ENCODE measurements around the gene LRRC3. TPM values are rescaled to one million over a fixed set of nuclear protein-coding genes. Genes with fewer than 3 reads are reported as not detected.

Gene LRRC3
- total and polyA plus RNA-seq, 2 donors (not counting 3 experiments of a cell fraction or from before 2014, with no cell fraction given) = 4.8 to 4.9 TPM

DNA sequence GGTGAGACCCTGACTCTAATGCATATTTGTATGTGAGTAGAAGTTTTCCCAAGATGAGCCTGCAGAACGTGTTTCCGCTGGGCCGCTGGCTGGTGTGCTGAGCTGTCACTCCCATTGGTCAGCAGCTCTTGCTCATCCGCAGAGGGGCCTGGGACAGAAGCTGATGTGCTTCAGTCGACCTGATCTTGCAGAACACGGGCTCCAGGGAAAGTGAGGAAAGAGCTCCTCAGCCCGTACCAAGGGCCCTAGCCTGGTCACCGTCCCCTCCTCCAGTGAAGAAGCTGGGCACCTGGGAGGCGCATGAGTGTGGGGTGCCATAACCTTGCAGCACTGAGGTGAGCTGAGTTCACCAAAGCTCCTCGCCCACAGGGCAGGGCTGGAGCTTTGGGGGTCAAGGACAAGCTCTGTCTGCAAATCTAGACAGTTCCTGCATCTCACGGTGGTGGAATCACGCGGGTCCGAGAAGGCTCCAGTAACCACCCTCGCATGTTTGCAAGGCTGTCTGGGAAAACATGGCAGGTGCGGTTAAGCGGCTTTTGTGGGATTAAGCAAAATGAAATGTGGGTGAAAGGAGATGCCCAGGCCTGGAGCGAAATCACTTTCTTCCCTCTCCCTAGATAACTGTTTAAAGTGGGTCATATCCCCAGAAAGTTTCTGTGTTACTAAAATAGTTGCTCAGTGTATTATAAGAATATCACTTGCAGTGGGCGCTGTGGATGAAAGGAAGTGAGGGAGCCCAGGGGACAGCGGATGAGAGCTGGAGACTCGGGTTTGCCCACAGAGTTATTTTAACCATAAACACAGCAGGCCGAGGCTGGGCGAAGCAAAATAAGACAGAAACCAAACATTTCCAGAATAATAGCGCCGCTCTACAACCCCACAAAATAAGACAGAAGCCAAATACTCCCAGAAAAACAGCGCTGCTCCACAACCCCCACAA, 33.1 kb upstream of the LRRC3 start:
- no peaks in the 10 kb centered on the region for H3K27me3 ChIP-seq (ENCODE audit: control insufficient read depth in 2 of 2, insufficient read depth in 2 of 2, low read length in 2 of 2)
- intact Hi-C loops (cut with micrococcal nuclease) = no loop called here
- ChIA-PET CTCF (no interaction called here), POLR2A (no interaction called here)
- H3K9me3 ChIP-seq (replicated peaks; ENCODE audit: control insufficient read depth, insufficient read depth, low read length) = no peaks in the 10 kb centered on the region
- H3K4me2 ChIP-seq (ENCODE audit: insufficient read depth, low read length) = no peak overlapping the region
- no peak overlapping the region for H3K9ac ChIP-seq (replicated peaks; ENCODE audit: extremely low read depth, insufficient read depth, low read length)
- H3K27ac ChIP-seq (ENCODE audit: insufficient read depth, low read depth, low read length) = no peak overlapping the region
- TF ChIP-seq, protein P1, sequence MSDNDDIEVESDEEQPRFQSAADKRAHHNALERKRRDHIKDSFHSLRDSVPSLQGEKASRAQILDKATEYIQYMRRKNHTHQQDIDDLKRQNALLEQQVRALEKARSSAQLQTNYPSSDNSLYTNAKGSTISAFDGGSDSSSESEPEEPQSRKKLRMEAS (IDR thresholded peaks at IDR 0.05; ENCODE audit: insufficient read depth, insufficient read length) = no peak
- TF ChIP-seq GATA2 (IDR thresholded peaks at IDR 0.05; ENCODE audit: insufficient read depth, insufficient read length, low read depth, low read length) = no peak
- TF ChIP-seq, protein P2, sequence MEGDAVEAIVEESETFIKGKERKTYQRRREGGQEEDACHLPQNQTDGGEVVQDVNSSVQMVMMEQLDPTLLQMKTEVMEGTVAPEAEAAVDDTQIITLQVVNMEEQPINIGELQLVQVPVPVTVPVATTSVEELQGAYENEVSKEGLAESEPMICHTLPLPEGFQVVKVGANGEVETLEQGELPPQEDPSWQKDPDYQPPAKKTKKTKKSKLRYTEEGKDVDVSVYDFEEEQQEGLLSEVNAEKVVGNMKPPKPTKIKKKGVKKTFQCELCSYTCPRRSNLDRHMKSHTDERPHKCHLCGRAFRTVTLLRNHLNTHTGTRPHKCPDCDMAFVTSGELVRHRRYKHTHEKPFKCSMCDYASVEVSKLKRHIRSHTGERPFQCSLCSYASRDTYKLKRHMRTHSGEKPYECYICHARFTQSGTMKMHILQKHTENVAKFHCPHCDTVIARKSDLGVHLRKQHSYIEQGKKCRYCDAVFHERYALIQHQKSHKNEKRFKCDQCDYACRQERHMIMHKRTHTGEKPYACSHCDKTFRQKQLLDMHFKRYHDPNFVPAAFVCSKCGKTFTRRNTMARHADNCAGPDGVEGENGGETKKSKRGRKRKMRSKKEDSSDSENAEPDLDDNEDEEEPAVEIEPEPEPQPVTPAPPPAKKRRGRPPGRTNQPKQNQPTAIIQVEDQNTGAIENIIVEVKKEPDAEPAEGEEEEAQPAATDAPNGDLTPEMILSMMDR (IDR thresholded peaks at IDR 0.05; ENCODE audit: extremely low read depth in 1 of 2, insufficient read depth in 1 of 2, low read depth in 1 of 2, low read length in 2 of 2) = no peak
- no peak for TF ChIP-seq EZH2 (IDR thresholded peaks at IDR 0.05; ENCODE audit: borderline replicate concordance, low read depth, low read length, severe bottlenecking)
- TF ChIP-seq POLR2AphosphoS5 (IDR thresholded peaks at IDR 0.05; ENCODE audit: insufficient read depth, low read depth, low read length) = no peak
- TF ChIP-seq POLR2A (IDR thresholded peaks at IDR 0.05; ENCODE audit: low read depth, low read length) = no peak
- TF ChIP-seq MYC (IDR thresholded peaks at IDR 0.05; ENCODE audit: low read depth, low read length) = no peak
- TF ChIP-seq FOS (IDR thresholded peaks at IDR 0.05; ENCODE audit: borderline replicate concordance, insufficient read depth, low read length) = no peak
- TF ChIP-seq JUN (IDR thresholded peaks at IDR 0.05; ENCODE audit: borderline replicate concordance, insufficient read depth, insufficient read length, low read depth) = no peak
- no peaks in the 10 kb centered on the region for H3K4me1 ChIP-seq (ENCODE audit: control insufficient read depth, extremely low read depth, insufficient read depth, low read length)
- H4K20me1 ChIP-seq (replicated peaks; ENCODE audit: control insufficient read depth, extremely low read depth, insufficient read depth, low read length) = no peaks in the 10 kb centered on the region
- DNase-seq (ENCODE audit: low read depth, low spot score) = no peak
- H2AFZ ChIP-seq (ENCODE audit: low read depth, low read length) = no peak overlapping the region
- no peaks in the 10 kb centered on the region for H3K79me2 ChIP-seq (ENCODE audit: control insufficient read depth, insufficient read depth, low read length)
- no peak overlapping the region for H3K4me3 ChIP-seq (replicated peaks in 1 of 3; ENCODE audit: insufficient read depth in 1 of 3, low read depth in 1 of 3, low read length in 3 of 3)
- no peak for FAIRE-seq
- H3K9me1 ChIP-seq (replicated peaks; ENCODE audit: control insufficient read depth, extremely low read depth, insufficient read depth, low read length) = no peaks in the 10 kb centered on the region
- dilution Hi-C loops (cut with MboI; ENCODE audit: extremely low pct_ligation_motif_present, low sequenced_read_pairs) = no loop called here
- H3K36me3 ChIP-seq (ENCODE audit: control insufficient read depth in 2 of 2, extremely low read depth in 1 of 2, insufficient read depth in 2 of 2, low read length in 2 of 2) = no peaks in the 10 kb centered on the region
- BruUV-seq (replicated peaks) = no TSS peak

Measured in endothelial cell of umbilical vein (primary cell).